Transverse colon (tissue), 4 donors: ENCODE data around the gene LAMP5. TPM values are rescaled to one million over a fixed set of nuclear protein-coding genes. Genes with fewer than 3 reads are reported as not detected.

Source experiments
- DNase-seq: peaks from one replicate; pipeline ENCODE4 v3.0.0-alpha.2; 2019
- H3K27ac ChIP-seq, 4 donors: fragments of 200-600 bp; sonication (generic); 2 replicates each; pipeline ENCODE4 v1.5.1; 2016 to 2018; ENCODE audit warnings: inconsistent platforms in 4 of 4
- H3K27me3 ChIP-seq: fragments of 200-600 bp; sonication (generic); 2 replicates; pipeline ENCODE4 v1.5.1; 2017; ENCODE audit warnings: inconsistent platforms
- H3K36me3 ChIP-seq, 4 donors: fragments of 200-600 bp; sonication (generic); 2 replicates each; pipeline ENCODE4 v1.5.1; 2017 to 2019; ENCODE audit warnings: inconsistent platforms in 4 of 4
- H3K4me1 ChIP-seq, 4 donors: fragments of 200-600 bp; sonication (generic); 2 replicates each; pipeline ENCODE4 v1.5.1; 2017 to 2020; ENCODE audit warnings: inconsistent platforms in 4 of 4
- H3K4me3 ChIP-seq, 4 donors: fragments of 200-600 bp; sonication (generic); 1 replicate in 1 of 4; 2 replicates in 3 of 4; pipeline versions ENCODE4 v1.5.1 to v1.6.1; 2017 to 2019; ENCODE audit warnings: inconsistent platforms in 4 of 4
- H3K9me3 ChIP-seq, 2 donors: fragments of 200-600 bp; sonication (generic); 2 replicates each; pipeline ENCODE4 v1.5.1; 2017 to 2019; ENCODE audit warnings: inconsistent platforms in 2 of 2
- EP300 ChIP-seq: sonication (generic); formaldehyde crosslinking; IDR thresholded peaks from one replicate; pipeline ENCODE4 v1.6.1; 2017; ENCODE audit warnings: antibody characterized with exemption, low read depth
- POLR2A ChIP-seq: fragments of 450-650 bp; IDR thresholded peaks from one replicate; pipeline ENCODE4 v1.6.1; 2016; ENCODE audit warnings: antibody characterized with exemption, mild to moderate bottlenecking, moderate library complexity
- POLR2AphosphoS5 ChIP-seq, 3 donors: sonication (generic); formaldehyde crosslinking; IDR thresholded peaks; one replicate each; pipeline ENCODE4 v1.6.1; 2016; ENCODE audit warnings: antibody characterized with exemption in 3 of 3
- WGBS, 2 donors: methylation state at CpG; one replicate each; pipeline ENCODE4 v1.1.5; 2018; ENCODE audit warnings: low coverage in 1 of 2; 5-methylcytosine and 5-hydroxymethylcytosine counted together
- in situ Hi-C, 4 donors: fragments of 200-750 bp; cut with MboI; loops; one replicate each; pipeline versions ENCODE4 v1.15.0 to v1.15.1; 2017; ENCODE audit warnings: low sequenced_read_pairs in 3 of 4, low pct_ligation_motif_present in 1 of 4, low pct_unique_long_range_greater_than_20kb in 1 of 4
- intact Hi-C: fragments of 100-400 bp; cut with DNase I; formaldehyde crosslinking; loops from one replicate; pipeline ENCODE4 v1.15.1; 2023; ENCODE audit warnings: low total_unique reads
- total RNA-seq, 4 donors: library from RNA; depleted of rRNA; stranded (reverse); fragments of >200 nt; gene quantifications; one replicate each; pipeline ENCODE4 v1.1.0, GENCODE V29; 2016
- TF ChIP-seq, protein P1 (sequence below), 5 experiments: fragments of 200-600 bp in 3 of 5; fragments of 450-650 bp in 2 of 5; sonication (generic) in 3 of 5; IDR thresholded peaks; 1 replicate in 2 of 5; 2 replicates in 3 of 5; pipeline ENCODE4 v1.5.1; 2016 to 2017; ENCODE audit warnings: antibody characterized with exemption in 5 of 5, inconsistent platforms in 3 of 5, mild to moderate bottlenecking in 2 of 5, moderate library complexity in 1 of 5

LAMP5 gene
- total RNA-seq, 4 donors from 2014 or later = 0.32 TPM; not detected in 3

DNA sequence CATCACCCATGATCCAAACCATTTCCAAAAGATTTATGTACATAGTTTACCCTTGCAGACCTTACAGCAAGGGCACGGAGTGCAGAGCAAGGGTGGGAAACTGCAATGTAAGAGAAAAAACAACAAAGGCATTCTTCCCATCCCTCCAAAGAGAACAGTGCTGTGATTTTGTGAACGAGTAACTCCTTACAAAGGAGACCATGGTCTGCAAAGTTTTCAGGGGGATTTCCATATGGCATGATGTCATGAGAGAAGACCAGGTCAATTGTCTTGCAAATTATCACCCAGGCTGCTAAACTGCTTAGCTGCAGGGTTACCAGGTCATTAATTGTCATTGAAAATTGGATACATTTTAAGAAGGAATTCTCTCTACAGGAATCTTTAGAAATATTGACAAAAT lies 58.3 kb downstream of the LAMP5 start:
- Histone ChIP-seq H3K4me1 (no peaks in the 10 kb centered on the region), H3K36me3 (no peaks in the 10 kb centered on the region), H3K27me3 (no peaks in the 10 kb centered on the region), H3K9me3 (no peaks in the 10 kb centered on the region), H3K27ac (no peak overlapping the region), H3K4me3 (no peak overlapping the region)
- in situ Hi-C loops = no loop called here
- intact Hi-C loops = no loop called here
- no peak for TF ChIP-seq POLR2AphosphoS5 (IDR thresholded peaks at IDR 0.05)
- TF ChIP-seq POLR2A = no peak
- no peak for TF ChIP-seq EP300
- TF ChIP-seq, protein P1, sequence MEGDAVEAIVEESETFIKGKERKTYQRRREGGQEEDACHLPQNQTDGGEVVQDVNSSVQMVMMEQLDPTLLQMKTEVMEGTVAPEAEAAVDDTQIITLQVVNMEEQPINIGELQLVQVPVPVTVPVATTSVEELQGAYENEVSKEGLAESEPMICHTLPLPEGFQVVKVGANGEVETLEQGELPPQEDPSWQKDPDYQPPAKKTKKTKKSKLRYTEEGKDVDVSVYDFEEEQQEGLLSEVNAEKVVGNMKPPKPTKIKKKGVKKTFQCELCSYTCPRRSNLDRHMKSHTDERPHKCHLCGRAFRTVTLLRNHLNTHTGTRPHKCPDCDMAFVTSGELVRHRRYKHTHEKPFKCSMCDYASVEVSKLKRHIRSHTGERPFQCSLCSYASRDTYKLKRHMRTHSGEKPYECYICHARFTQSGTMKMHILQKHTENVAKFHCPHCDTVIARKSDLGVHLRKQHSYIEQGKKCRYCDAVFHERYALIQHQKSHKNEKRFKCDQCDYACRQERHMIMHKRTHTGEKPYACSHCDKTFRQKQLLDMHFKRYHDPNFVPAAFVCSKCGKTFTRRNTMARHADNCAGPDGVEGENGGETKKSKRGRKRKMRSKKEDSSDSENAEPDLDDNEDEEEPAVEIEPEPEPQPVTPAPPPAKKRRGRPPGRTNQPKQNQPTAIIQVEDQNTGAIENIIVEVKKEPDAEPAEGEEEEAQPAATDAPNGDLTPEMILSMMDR (IDR thresholded peaks at IDR 0.05) = no peak
- DNase-seq = no peak
- 15% methylated on average over 2 of the region's 2 CpGs; no CpG with 5 or more reads in 1 of the 2 donors for WGBS, 2 donors

DNA sequence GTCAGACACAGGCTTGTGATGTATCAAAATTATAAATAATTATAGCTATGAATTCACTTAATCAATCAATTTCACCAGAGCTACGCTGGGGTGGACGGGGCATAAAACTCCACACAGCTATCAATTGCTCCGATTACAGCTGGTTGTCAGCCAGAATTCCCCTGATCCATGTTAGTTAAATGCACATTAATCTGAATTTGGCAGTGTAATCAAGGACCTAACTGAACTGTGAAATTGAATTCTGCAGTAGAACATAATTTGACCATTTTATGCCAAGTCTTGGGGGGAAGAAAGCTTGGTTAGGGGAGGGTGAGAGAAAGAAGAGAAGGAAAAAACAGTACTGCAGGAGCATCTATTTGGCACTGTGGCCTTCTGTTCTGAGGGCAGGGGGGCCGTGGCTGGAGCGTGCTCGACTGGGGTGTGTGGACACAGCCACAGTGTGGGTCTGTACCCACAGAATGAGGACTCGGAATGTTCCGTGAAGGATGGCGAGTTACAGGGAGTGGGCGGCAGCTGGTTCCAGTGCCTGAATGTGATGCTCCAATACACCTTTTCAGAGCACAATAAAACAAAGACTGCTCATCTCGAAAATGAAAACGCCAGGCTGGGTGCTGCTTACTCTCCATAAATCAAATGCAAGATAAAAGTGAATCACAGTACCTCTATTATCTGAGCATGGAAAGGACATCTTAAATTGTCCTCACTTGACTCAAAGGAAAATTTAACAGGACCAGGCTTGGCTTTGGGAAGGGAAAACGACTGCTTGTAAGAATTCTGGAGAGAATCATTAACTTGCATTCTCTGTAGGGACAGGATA lies 59.2 kb downstream of the LAMP5 start:
- H3K36me3 ChIP-seq = no peaks in the 10 kb centered on the region
- H3K27me3 ChIP-seq = no peaks in the 10 kb centered on the region
- no peak overlapping the region for H3K4me3 ChIP-seq
- in situ Hi-C loops = no loop called here
- H3K27ac ChIP-seq = no peak overlapping the region
- WGBS, 2 donors = 40 to 53% methylated on average over 7 to 13 of the region's 13 CpGs
- intact Hi-C loops = no loop called here
- H3K9me3 ChIP-seq = no peaks in the 10 kb centered on the region
- DNase-seq = no peak
- H3K4me1 ChIP-seq = no peaks in the 10 kb centered on the region
- no peak for TF ChIP-seq EP300
- TF ChIP-seq POLR2A = no peak
- no peak for TF ChIP-seq POLR2AphosphoS5 (IDR thresholded peaks at IDR 0.05)
- TF ChIP-seq, protein P1 (IDR thresholded peaks at IDR 0.05) = no peak

DNA sequence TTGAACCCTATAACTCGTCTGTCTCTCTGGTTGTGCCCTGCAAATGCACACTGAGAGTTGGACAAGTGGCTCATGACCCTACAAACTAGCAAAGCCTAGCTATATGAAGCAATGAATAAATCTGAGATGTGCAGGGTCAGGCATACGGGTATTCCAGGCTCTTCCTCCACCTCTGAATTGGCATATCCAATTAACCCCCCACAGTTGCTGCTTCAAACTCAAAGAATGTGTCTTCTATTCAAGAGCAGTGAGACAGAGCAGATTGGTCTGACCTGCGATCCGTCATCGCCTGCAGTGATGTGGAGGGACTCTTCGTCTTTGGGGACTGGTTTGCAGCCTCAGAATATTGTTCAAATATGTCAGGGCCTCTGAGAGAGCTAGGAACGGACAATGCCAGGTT lies 59.8 kb downstream of the LAMP5 start:
- Histone ChIP-seq H3K4me3 (no peak overlapping the region), H3K4me1 (no peaks in the 10 kb centered on the region), H3K9me3 (no peaks in the 10 kb centered on the region), H3K27me3 (no peaks in the 10 kb centered on the region), H3K27ac (no peak overlapping the region), H3K36me3 (no peaks in the 10 kb centered on the region)
- intact Hi-C loops = no loop called here
- in situ Hi-C loops = no loop called here
- no peak for TF ChIP-seq POLR2AphosphoS5 (IDR thresholded peaks at IDR 0.05)
- TF ChIP-seq EP300 = no peak
- no peak for TF ChIP-seq POLR2A
- TF ChIP-seq, protein P1 (IDR thresholded peaks at IDR 0.05) = no peak
- no peak for DNase-seq
- 64% methylated on average over 7 of the region's 7 CpGs; no CpG with 5 or more reads in 1 of the 2 donors for WGBS, 2 donors

DNA sequence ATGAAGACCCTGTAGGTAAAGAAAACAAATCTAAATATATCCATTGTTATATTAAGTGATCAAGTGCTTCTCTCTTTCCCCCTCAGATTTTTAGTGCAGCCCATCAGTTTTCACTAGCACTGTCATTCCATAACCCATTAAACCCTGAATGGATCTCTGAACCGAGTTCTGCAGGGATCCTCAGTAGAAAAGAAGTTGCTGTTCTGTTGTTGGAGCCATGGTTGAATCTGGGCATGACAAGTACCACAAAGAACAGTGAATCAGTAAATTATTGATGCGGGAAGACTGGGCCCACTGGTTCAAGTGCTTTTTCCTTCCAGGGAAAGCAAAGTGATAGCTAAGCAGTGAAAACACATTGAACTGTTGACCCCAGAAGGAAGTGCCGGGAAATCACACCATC lies 60.4 kb downstream of the LAMP5 start:
- in situ Hi-C loops = no loop called here
- 73 to 80% methylated on average over 3 of the region's 3 CpGs for WGBS, 2 donors
- Histone ChIP-seq H3K36me3 (no peaks in the 10 kb centered on the region), H3K27ac (no peak overlapping the region), H3K9me3 (no peaks in the 10 kb centered on the region), H3K4me1 (no peaks in the 10 kb centered on the region), H3K4me3 (no peak overlapping the region), H3K27me3 (no peaks in the 10 kb centered on the region)
- intact Hi-C loops = no loop called here
- no peak for DNase-seq
- TF ChIP-seq POLR2AphosphoS5 (IDR thresholded peaks at IDR 0.05) (no peak), POLR2A (no peak)
- TF ChIP-seq, protein P1 (IDR thresholded peaks at IDR 0.05) = no peak
